Fibroblast of pulmonary artery (primary cell): ENCODE results near the gene KRT83.

Experiments used
- DNase-seq: peaks from one replicate; pipeline ENCODE4 v3.0.0-alpha.2; 2010; ENCODE audit warnings: low read depth
- H3K4me3 ChIP-seq: replicated peaks from 2 replicates; pipeline ENCODE4 v1.5.1; 2011; ENCODE audit warnings: low read depth, mild to moderate bottlenecking, control low read depth, low read length, moderate library complexity
- TF ChIP-seq, protein P1 (sequence below): IDR thresholded peaks from 2 replicates; pipeline ENCODE4 v1.5.1; 2011; ENCODE audit warnings: mild to moderate bottlenecking, control low read depth, low read length, inconsistent platforms; ENCODE audit errors: missing control alignments

The KRT83 gene

DNA sequence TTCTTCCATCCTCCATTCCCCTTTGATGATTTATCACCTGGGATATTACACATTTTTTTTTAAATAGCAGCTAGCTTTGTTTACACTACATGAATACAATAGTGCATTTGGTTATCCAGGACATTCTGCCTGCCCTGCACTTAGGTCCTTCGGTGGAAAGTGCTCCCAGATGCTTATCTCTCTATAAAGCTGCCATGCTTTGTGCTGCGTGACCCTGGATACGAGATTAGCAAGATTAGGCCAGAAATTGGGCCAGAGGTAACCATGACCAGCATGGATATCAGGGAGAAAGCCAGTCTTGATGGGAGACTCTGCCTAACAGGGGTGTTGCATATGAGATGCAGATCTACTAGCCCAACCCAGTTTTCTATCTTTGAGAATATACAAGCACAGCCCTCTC, 12.1 kb upstream of the KRT83 start:
- TF ChIP-seq, protein P1, sequence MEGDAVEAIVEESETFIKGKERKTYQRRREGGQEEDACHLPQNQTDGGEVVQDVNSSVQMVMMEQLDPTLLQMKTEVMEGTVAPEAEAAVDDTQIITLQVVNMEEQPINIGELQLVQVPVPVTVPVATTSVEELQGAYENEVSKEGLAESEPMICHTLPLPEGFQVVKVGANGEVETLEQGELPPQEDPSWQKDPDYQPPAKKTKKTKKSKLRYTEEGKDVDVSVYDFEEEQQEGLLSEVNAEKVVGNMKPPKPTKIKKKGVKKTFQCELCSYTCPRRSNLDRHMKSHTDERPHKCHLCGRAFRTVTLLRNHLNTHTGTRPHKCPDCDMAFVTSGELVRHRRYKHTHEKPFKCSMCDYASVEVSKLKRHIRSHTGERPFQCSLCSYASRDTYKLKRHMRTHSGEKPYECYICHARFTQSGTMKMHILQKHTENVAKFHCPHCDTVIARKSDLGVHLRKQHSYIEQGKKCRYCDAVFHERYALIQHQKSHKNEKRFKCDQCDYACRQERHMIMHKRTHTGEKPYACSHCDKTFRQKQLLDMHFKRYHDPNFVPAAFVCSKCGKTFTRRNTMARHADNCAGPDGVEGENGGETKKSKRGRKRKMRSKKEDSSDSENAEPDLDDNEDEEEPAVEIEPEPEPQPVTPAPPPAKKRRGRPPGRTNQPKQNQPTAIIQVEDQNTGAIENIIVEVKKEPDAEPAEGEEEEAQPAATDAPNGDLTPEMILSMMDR: no peak
- no peak overlapping the region for H3K4me3 ChIP-seq
- DNase-seq: no peak

DNA sequence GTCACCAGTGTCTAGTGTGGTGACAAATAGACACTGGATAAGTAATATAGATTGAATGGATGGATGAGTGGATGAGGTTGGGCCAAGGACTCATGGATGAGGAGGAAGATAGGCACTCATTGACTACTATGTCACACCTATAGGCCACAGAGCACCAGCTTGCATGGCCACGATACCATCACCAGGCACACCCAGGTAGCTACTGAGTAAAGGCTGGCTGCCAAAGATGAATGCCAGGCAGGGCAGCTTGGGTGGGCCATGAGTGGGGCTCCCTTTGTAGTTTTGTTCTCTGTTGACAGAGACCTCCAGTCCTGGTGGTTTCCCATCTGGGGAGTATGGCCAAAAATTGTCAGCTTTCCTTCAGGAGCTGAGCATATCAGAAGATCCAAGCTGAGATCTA, 11.2 kb upstream of the KRT83 start:
- no peak for DNase-seq
- no peak overlapping the region for H3K4me3 ChIP-seq
- TF ChIP-seq, protein P1: no peak

DNA sequence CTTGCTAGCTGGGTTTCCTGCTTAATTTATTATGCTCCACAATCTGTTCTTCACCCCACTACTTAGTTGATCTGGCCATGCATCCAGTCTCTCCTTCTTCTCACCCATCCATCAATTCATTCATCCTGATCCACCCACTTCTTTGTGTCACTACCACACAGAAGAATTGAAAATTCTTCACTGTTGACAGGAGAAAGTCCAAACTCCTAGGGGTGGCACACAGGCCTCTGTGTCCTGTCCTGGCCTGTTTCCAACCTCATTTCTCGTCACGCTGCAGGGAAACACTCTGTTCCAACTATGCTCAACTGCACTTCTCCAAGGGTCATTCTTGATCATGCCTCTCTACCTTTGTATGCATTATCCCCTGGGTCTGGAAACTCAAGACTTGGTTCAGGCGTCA, 10.6 kb upstream of the KRT83 start:
- TF ChIP-seq, protein P1: no peak
- no peak overlapping the region for H3K4me3 ChIP-seq
- DNase-seq: no peak

DNA sequence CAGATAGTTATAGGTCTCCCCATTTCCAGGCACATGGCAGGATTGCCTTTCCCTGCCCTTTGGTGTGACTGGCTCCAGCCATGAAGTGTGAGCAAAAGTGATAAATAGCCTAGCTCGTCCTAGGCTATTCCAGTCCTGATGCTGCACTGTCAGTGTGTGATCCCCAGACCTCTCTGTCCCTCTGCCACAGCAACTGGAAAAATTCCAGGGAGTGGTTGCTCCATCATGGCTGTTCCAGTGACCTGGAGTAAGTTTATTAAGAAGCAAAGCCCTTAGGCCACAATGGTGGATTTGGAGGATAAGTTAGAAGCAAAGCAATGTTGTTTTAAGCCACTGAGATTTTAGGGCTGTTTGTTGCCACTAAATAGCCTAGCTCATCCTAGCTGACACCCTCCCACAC, 9.8 kb upstream of the KRT83 start:
- TF ChIP-seq, protein P1: no peak
- no peak for DNase-seq
- H3K4me3 ChIP-seq: no peak overlapping the region

DNA sequence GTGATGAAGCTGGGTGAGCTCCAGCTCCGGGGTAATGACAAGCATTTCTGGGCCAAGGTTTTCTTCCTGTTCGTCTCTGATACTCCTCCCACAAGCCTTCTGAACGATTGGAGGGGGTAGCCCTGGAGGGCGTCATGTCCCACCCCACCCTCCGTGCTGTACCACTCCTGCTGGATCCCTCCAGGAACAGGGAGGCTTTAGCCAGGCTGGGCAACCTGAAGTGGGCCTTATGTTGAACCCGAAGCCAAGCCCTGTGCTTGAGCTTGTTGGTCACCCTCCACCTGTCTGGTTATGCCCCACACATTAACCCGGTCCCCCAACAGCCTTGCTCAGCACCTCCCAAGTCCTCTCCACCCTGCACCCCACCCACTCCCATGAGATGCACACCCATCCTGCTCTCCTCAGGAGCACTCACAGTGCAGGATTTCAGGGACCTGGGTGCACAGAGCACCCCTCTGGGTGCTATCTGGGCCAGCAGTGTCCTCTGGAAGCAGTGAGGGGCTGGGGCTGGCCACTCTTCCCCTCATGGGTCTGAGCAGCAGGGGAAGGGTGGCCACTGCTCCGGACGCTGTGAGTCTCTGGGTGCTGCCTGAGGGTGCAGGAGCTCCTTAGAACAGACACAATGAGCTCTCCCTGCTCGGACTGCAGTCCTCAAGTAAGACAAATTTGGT, 6.8 kb upstream of the KRT83 start:
- no peak for DNase-seq
- TF ChIP-seq, protein P1: no peak
- H3K4me3 ChIP-seq: no peak overlapping the region

DNA sequence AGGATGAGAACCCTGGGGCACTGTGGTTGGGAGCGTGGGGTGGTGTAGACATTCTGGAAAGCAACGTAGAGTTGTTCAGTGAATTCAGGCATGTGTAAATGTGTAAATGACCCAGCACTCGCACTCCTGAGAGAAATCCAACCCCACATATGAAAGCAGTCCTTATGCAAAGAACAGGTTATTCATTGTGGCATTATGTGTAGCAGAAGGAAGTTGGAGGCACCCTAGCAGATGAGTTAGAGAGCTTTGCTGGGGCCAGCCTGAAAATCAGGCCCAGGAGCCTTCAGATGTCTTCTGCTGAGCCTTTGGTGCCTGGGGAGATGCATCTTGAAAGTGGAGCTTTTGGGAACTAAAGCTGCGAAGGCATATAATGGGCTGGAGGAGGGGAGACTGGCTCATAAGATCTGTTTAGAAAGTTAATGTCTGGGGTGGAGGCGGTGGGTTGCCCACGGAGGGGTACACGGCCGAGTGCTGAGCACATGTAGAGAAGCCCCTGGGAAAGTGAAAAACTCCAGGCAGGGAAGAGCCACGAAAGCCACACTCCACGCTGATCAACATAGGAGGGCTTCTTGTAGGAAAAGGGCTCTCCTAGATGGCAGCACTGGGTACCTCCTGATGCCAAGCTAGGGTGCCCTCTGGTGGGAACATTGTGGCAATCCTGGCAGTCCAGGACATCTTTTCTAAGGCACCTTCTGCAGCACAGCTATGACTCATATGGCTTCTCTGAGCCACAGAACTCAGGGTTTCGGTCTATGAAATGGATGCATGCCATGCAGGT, 6.0 kb upstream of the KRT83 start:
- TF ChIP-seq, protein P1: peak; percentile 93
- H3K4me3 ChIP-seq: no peak overlapping the region
- peak; percentile 93 for DNase-seq

DNA sequence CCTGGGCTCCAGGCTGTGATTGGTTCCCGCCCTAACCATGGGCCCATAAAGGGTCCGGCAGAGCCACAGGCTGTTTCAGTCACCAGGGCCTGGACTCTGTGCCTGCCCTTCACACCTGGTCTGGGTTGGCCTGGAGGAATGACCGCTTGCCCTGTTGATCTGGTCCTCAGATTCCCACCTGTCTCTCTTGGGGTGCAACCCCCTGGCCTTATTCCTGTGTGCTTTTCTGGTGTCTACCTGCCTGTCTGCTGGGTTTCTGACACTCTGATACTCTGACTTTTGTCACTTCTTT, 2.9 kb upstream of the KRT83 start:
- no peak for DNase-seq
- H3K4me3 ChIP-seq: no peak overlapping the region
- TF ChIP-seq, protein P1: no peak
